Endothelial cell (in vitro differentiated cells): Measurements from ENCODE around the gene PTPRT. TPM values are rescaled to one million over a fixed set of nuclear protein-coding genes. Genes with fewer than 3 reads are reported as not detected.

Source experiments
- DNase-seq: peaks from one replicate; pipeline ENCODE4 v3.0.0; 2021; ENCODE audit warnings: low spot score
- H3K27ac Mint-ChIP-seq: one replicate; pipeline ENCODE4 v1.8.0; 2021; ENCODE audit warnings: mixed read lengths, inconsistent platforms; ENCODE audit not compliant: unreplicated experiment
- H3K27me3 Mint-ChIP-seq: one replicate; pipeline ENCODE4 v1.8.0; 2021; ENCODE audit warnings: mild to moderate bottlenecking, moderate library complexity, mixed read lengths, inconsistent platforms; ENCODE audit not compliant: unreplicated experiment
- H3K36me3 Mint-ChIP-seq: one replicate; pipeline ENCODE4 v1.8.0; 2021; ENCODE audit warnings: mild to moderate bottlenecking, low read depth, mixed read lengths, inconsistent platforms; ENCODE audit not compliant: unreplicated experiment
- H3K4me1 Mint-ChIP-seq: one replicate; pipeline ENCODE4 v1.8.0; 2021; ENCODE audit warnings: mild to moderate bottlenecking, mixed read lengths, inconsistent platforms; ENCODE audit not compliant: unreplicated experiment
- H3K4me3 Mint-ChIP-seq: one replicate; pipeline ENCODE4 v1.8.0; 2021; ENCODE audit warnings: mild to moderate bottlenecking, mixed read lengths, inconsistent platforms; ENCODE audit not compliant: unreplicated experiment
- H3K9me3 Mint-ChIP-seq: one replicate; pipeline ENCODE4 v1.8.0; 2021; ENCODE audit warnings: mixed read lengths, inconsistent platforms; ENCODE audit not compliant: unreplicated experiment
- total RNA-seq: library from RNA; stranded (reverse); fragmentation: NEBNext Ultra II Directional; extraction: Animal tissue kit (Norgen Biotek cat#: 25700); gene quantifications from one replicate; pipeline ENCODE4 v1.2.1, GENCODE V29; 2021; ENCODE audit not compliant: unreplicated experiment
- TF ChIP-seq, protein P1 (sequence below): fragments of 200-600 bp; sonication (generic); IDR thresholded peaks from one replicate; pipeline ENCODE4 v1.5.0; 2021; ENCODE audit warnings: antibody characterized with exemption; ENCODE audit not compliant: unreplicated experiment

Gene PTPRT
- total RNA-seq, 1 donor from 2014 or later: 0.10 TPM

GRCh38 chr20:43068482-43068881 lies 121.2 kb downstream of the PTPRT start:
- H3K4me1 Mint-ChIP-seq: no peaks in the 10 kb centered on the region
- H3K36me3 Mint-ChIP-seq: peaks cover 15% of the 10 kb centered on the region
- no peak for DNase-seq
- H3K4me3 Mint-ChIP-seq: no peak overlapping the region
- peak overlapping the region; percentile 64 for H3K27ac Mint-ChIP-seq
- TF ChIP-seq, protein P1, sequence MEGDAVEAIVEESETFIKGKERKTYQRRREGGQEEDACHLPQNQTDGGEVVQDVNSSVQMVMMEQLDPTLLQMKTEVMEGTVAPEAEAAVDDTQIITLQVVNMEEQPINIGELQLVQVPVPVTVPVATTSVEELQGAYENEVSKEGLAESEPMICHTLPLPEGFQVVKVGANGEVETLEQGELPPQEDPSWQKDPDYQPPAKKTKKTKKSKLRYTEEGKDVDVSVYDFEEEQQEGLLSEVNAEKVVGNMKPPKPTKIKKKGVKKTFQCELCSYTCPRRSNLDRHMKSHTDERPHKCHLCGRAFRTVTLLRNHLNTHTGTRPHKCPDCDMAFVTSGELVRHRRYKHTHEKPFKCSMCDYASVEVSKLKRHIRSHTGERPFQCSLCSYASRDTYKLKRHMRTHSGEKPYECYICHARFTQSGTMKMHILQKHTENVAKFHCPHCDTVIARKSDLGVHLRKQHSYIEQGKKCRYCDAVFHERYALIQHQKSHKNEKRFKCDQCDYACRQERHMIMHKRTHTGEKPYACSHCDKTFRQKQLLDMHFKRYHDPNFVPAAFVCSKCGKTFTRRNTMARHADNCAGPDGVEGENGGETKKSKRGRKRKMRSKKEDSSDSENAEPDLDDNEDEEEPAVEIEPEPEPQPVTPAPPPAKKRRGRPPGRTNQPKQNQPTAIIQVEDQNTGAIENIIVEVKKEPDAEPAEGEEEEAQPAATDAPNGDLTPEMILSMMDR: no peak
- peaks cover 9% of the 10 kb centered on the region for H3K27me3 Mint-ChIP-seq
- H3K9me3 Mint-ChIP-seq: peaks cover 21% of the 10 kb centered on the region

DNA sequence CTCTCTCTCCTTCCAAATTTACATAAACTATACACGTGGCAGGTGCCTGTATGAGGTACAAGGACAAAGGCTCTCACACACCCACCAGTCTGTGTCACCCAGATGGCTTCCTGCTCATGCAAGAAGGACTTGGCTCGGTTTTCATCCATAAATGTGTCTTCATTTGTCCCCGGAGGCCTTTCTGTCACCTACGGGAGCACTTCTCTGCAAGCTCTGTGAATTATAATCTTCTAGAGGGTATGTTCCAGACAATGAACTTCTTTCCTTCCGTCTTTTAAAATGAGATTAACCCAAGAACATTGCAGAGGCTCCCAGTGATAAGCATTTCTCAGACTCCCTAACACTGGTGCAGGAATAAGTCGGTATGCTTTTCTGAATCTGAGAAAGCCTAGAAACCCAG lies 123.6 kb downstream of the PTPRT start:
- peaks cover 7% of the 10 kb centered on the region for H3K27me3 Mint-ChIP-seq
- H3K4me3 Mint-ChIP-seq: no peak overlapping the region
- H3K4me1 Mint-ChIP-seq: no peaks in the 10 kb centered on the region
- DNase-seq: no peak
- TF ChIP-seq, protein P1: no peak
- H3K9me3 Mint-ChIP-seq: peaks cover 21% of the 10 kb centered on the region
- H3K27ac Mint-ChIP-seq: no peak overlapping the region
- peaks cover 15% of the 10 kb centered on the region for H3K36me3 Mint-ChIP-seq

GRCh38 chr20:43065299-43065698 lies 124.4 kb downstream of the PTPRT start:
- Mint-ChIP-seq H3K4me3 (no peak overlapping the region), H3K9me3 (peaks cover 21% of the 10 kb centered on the region), H3K36me3 (peaks cover 15% of the 10 kb centered on the region), H3K27ac (no peak overlapping the region), H3K27me3 (peaks cover 7% of the 10 kb centered on the region), H3K4me1 (no peaks in the 10 kb centered on the region)
- TF ChIP-seq, protein P1: no peak
- DNase-seq: no peak

DNA sequence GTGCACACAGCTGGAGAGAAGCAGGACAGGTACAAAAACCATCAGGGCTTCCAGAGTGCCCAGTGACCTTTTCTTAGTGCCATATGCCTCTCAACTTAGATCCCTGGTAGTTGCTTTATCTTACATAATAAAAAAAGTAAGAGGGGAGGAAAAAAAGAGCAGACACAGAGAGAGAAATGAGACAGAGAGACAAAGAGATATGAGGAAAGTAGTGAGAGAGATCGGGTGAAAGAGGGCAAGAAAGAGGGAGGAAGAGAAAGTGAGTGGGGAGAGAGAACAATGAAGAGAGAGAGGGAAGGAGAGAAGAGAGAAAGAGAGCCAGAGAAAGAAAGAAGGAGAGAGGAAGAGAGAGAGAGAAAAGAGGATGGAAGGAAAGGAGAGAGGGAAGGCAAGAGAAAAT lies 131.6 kb downstream of the PTPRT start:
- Mint-ChIP-seq H3K4me3 (no peak overlapping the region), H3K4me1 (no peaks in the 10 kb centered on the region), H3K36me3 (no peaks in the 10 kb centered on the region)

GRCh38 chr20:43057317-43057716 lies 132.4 kb downstream of the PTPRT start:
- TF ChIP-seq, protein P1: no peak
- Mint-ChIP-seq H3K36me3 (no peaks in the 10 kb centered on the region), H3K27me3 (peaks cover 7% of the 10 kb centered on the region), H3K4me3 (no peak overlapping the region), H3K9me3 (peaks cover 32% of the 10 kb centered on the region), H3K4me1 (no peaks in the 10 kb centered on the region), H3K27ac (no peak overlapping the region)
- no peak for DNase-seq

More for the DNA sequence above, 131.6 kb downstream of the PTPRT start:
- H3K27ac Mint-ChIP-seq: no peak overlapping the region
- TF ChIP-seq, protein P1: no peak
- H3K27me3 Mint-ChIP-seq: peaks cover 6% of the 10 kb centered on the region
- H3K9me3 Mint-ChIP-seq: peaks cover 25% of the 10 kb centered on the region
- no peak for DNase-seq
